Measurements from ENCODE around the gene SMOC1.

The SMOC1 gene

DNA sequence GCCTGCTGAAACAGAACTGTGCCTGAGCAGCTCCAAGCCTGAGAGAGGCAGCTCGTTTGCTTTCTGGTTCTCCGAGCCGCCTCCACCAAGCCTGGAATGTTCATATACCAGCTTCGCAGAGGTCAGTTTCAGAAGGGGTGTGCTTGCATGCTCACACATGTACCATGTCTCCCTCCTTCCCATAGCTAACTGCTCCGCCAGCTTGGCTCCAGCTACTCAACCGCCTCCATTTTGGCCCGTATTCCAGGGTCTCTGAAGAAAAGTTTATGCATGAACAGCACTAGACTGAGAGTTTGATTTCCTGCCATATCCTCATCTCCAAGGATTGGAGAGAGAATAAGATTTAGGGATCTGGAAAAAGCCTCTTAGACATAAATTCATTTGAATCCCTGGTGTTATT lies 103.7 kb downstream of the SMOC1 start:
- ATAC-seq (no peak), DNase-seq (no peak)

- ATAC-seq (no peak), DNase-seq (no peak)
Observed at GRCh38 chr14:69983317-69983716, 104.1 kb downstream of the SMOC1 start.

GRCh38 chr14:69985463-69985862 lies 106.2 kb downstream of the SMOC1 start:
- DNase-seq, result no peak
- ATAC-seq, result no peak

GRCh38 chr14:69986336-69986735 lies 107.1 kb downstream of the SMOC1 start:
- DNase-seq (no peak), ATAC-seq (no peak)

GRCh38 chr14:69987406-69988121 lies 108.3 kb downstream of the SMOC1 start:
- no peak for DNase-seq
- no peak for ATAC-seq

GRCh38 chr14:69988979-69989378 lies 109.8 kb downstream of the SMOC1 start:
- DNase-seq, result no peak
- ATAC-seq, result no peak

- DNase-seq (no peak), ATAC-seq (no peak)
Observed at GRCh38 chr14:69989622-69990021, 110.4 kb downstream of the SMOC1 start.

DNA sequence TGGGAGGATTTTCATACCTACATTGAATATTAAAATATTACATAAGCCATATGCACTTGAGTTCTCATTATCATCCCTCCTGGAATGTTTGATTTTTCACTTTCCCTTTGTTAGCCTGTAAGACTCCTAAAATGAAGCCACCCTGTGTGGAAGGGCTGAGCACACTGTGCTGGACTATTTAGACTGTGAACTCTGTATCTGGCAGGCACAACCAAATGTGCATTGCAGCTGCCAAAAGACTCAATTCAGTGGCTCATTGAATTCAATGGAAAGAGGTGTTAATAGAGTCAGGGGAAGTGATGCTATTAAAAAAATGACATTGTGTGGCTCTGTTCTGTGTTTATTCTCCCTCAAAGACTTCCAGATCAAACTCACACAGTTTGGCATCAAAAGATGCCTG lies 111.1 kb downstream of the SMOC1 start:
- DNase-seq (no peak), ATAC-seq (no peak)

DNA sequence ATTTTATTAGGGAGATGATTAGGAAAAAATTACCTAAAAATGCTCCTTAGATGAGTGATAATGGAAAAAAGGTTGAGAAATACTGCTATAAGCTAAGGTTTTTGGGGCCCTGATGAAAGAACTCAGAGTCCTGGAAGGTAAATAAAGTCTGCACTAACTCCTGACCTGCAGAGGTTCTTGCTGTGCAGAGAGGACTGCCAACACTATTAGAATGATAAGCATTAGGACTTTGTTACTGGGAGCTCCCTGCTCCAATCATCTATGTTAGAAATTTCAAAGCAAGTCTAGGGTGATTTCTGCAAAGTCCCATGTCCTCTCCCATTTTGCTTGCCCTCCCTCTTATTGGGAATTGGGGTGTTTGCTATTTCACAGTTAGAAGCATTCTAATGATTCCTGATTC lies 112.2 kb downstream of the SMOC1 start:
- ATAC-seq (no peak), DNase-seq (no peak)

DNA sequence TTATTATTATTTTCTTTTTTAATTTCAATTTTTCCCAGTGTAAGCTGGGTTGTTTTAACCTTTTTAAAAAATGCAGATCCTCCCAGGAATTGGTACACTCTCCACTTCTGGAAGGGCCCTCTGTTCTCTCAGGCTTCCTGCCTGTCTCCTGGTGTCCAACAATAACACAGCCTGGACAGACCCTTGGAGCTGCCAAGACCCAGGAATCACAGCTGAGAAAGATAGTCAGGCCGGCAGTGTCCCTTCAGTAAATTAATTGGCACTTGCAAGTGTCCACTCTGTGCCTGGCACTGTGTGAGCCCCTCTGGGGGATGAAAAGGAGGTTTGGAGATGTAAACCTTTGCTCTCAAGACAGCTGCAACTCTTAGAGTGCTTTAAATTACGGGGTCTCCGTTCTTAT lies 113.3 kb downstream of the SMOC1 start:
- ATAC-seq, result no peak
- no peak for DNase-seq

- ATAC-seq (no peak), DNase-seq (no peak)
Observed at GRCh38 chr14:69993326-69993725, 114.1 kb downstream of the SMOC1 start.

- no peak for ATAC-seq
- DNase-seq, result no peak
Observed at GRCh38 chr14:69994002-69994401, 114.8 kb downstream of the SMOC1 start.

GRCh38 chr14:69996216-69996615 lies 117.0 kb downstream of the SMOC1 start:
- ATAC-seq (no peak), DNase-seq (no peak)

DNA sequence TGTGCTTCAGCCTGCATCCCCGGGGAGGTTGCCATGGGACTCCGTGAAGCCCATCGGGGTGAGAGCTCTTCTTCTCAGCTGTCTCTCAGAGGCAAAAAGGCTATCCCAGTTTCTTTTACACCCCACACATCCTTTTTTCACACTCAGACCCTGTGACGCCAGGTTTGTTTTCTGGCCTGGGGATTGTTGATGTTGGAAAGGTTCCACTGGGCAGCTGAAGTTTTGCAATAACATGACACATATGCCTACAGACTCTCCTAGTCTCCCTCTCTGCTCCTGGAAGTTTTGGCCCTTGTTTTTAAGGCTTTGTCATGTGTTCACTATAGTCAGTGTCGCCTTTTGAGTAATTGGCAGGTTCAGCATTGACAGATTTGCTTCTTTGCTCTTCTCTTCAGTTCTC lies 118.6 kb downstream of the SMOC1 start:
- DNase-seq, result no peak

GRCh38 chr14:69999261-69999674 lies 120.1 kb downstream of the SMOC1 start:
- ATAC-seq (no peak), DNase-seq (no peak)

More for the DNA sequence above, 118.6 kb downstream of the SMOC1 start:
- ATAC-seq, result no peak

- DNase-seq, result no peak
- no peak for ATAC-seq
Observed at GRCh38 chr14:70000601-70001000, 121.4 kb downstream of the SMOC1 start.

- ATAC-seq, result no peak
Observed at GRCh38 chr14:70002589-70003346, 123.6 kb downstream of the SMOC1 start.

DNA sequence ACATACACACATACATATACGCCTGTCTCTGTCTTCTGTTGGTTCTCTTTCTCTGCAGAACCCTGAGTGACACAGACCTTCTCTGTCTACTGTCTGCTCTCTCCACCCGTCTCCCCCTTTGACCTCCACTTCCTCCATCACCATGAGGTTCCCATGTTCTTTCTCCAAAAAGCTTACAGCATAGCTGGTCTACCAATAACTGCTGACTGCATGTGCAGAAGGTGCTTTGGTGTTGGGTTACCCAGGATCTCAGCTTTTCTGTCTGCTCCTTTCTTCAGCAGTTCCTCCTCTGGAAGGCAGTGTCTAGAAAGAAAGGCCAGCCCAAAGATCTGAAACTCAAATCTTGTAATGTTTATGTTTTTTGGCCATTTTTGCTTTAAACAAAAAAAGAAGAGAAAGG lies 125.6 kb downstream of the SMOC1 start:
- no peak for DNase-seq
- no peak for ATAC-seq

More at GRCh38 chr14:70002589-70003346, 123.6 kb downstream of the SMOC1 start:
- DNase-seq, result no peak

DNA sequence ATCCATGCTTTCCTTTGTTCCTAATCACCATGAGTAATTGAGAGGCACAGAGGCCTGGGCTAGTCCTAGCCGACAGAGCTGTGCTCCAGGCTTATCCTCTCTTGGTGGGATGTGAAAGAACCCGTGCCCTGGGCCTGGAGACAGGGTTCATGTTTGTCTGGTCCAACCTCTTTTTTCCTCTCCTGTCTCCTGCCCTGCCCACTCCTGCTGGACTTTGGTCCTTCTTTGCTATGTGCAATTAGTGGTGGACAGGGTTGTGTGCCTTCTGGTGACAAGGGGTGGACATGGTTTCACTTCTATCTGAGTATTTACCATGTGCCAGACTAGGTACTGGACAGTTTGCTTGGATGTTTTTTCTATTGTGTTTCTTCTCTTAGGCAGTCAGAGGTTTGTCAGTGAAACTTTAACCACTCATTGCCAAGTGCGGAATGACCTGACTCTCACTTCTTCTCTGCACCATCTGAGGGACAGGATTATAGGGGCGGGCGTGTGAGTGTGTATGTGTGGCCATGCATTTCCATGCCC lies 126.1 kb downstream of the SMOC1 start:
- ATAC-seq (no peak), DNase-seq (no peak)

DNA sequence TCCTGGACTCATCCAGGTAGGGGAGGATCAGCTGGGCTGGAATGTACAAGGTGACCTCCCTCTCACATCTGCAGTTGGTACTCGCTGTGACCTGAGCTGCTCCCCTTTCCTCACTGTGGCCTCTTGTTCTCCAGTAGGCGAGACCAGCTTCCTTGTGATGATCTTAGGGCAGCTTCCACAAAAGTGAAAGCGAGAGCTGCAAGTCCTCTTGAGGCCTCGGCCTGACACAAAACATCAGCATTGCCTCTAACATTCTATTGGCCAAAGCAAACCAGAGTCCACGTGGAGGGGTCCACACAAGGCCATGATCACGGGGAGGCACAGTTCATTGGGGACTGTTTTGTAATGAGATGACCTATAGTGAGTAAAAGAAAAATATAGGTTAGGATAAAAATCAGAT lies 127.5 kb downstream of the SMOC1 start:
- DNase-seq (no peak), ATAC-seq (no peak)

DNA sequence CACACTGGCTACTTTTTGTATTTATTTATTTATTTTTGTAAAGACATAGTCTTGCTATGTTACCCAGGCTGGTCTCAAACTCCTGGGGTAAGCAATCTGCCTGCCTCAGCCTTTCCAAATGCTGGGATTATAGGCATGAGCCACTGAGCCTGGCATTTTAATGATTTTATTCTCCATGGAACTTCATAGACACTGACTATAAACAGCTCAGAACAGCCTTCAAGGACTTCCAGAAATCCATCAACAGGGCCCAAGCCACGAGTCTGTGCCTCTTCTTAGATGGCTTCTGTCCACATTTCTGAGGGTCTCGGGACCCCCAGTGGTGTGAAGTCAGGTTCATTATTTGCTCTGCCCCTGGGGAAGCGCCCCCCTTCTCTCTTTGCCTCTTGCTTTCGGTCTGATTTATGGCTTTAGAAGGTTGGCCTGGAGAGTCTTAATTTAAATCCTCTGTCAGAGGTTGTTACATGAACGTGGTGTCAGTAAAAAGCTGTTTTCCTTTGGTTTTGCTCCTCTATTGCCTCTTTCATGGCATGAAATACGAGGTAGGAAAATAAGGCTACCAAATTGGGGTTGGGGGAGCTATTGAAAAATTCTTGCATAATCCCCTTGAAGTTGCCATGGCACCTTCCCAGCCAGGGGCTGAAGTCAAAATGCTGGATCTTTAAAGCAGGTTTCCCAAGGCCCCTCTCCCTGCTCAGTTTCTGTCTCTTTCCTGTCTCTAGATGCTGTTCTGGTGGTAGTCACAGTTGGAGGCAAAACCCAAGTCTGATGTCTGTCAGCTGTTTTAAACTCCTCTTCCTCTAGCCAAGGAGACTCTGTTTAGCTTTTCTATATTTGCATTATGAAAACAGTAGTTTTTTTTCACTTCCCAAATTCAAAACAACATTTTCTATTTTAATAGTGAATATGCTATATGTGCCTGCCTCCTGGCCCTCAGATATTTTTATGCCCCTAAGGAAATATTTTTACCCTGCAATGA lies 129.4 kb downstream of the SMOC1 start:
- ATAC-seq (no peak), DNase-seq (no peak)

DNA sequence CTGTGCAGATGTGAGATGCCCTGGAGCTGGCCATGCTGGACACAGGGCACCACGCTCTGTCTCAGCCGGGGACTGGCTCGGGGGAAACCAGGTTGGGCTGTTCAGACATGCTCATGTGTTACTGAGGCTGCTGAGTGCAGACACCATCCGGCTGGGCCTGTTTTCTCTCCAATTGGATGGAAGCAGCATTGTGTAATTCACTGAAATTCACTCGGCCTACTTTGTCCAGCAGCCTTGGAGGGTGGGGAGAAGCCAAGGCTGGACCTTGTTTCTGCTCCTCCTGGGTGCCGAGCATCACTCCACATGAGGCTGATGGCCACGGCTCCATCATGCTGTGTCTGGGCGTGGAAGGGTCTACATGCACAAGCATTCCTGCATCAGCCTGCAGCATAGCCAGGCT lies 130.7 kb downstream of the SMOC1 start:
- no peak for ATAC-seq
- DNase-seq, result no peak

All from stimulated activated naive CD8-positive, alpha-beta T cell treated with anti-CD3 and anti-CD28 coated beads, Interleukin-15, Interleukin-2, amounts not matched to agents 100 U/mL and 50 U/mL, for 24 hours (primary cell).